HL-60 (cell line): ENCODE data around the gene DMAC2.
"Not testable (repeated sequence)": the region's sequence is repeated elsewhere in the genome, so short reads cannot be mapped to it uniquely, and the experiment has no call there.

ENCODE experiments used
- DNase-seq, 2 experiments: peaks; one replicate each; pipeline ENCODE4 v3.0.0-alpha.2; 2010 to 2020; ENCODE audit warnings: low read depth in 1 of 2, low spot score in 1 of 2
- H3K27ac ChIP-seq: fragments of 250-450 bp; sonication (Bioruptor Pico); replicated peaks from 2 replicates; pipeline ENCODE4 v1.5.1; 2020; ENCODE audit warnings: mild to moderate bottlenecking, moderate library complexity
- H3K27me3 ChIP-seq: fragments of 250-450 bp; sonication (Bioruptor Pico); 2 replicates; pipeline ENCODE4 v1.5.1; 2021; ENCODE audit warnings: mild to moderate bottlenecking, moderate library complexity; ENCODE audit not compliant: insufficient read depth, poor library complexity, severe bottlenecking
- H3K4me3 ChIP-seq: replicated peaks from 2 replicates; pipeline ENCODE4 v1.5.1; 2011; ENCODE audit warnings: mild to moderate bottlenecking, control low read depth, low read length; ENCODE audit not compliant: insufficient read depth
- CTCF ChIP-seq: IDR thresholded peaks from one replicate; pipeline ENCODE4 v1.5.1; 2011; ENCODE audit warnings: low read length, control low read depth, inconsistent platforms; ENCODE audit not compliant: insufficient read depth
- GABPA ChIP-seq: IDR thresholded peaks from 2 replicates; pipeline ENCODE4 v1.6.1; 2012; ENCODE audit warnings: low read depth
- POLR2AphosphoS5 ChIP-seq: IDR thresholded peaks from 2 replicates; pipeline ENCODE4 v1.6.1; 2012; ENCODE audit warnings: low read depth
- REST ChIP-seq: IDR thresholded peaks from 2 replicates; pipeline ENCODE4 v1.6.1; 2012; ENCODE audit warnings: low read depth; ENCODE audit not compliant: insufficient replicate concordance
- SPI1 ChIP-seq: IDR thresholded peaks from 2 replicates; pipeline ENCODE4 v1.6.1; 2012; ENCODE audit warnings: low read depth, mild to moderate bottlenecking, borderline replicate concordance
- long read RNA-seq: library from polyadenylated mRNA; unstranded; transcript quantifications from one replicate; pipeline ENCODE4 v2.0.0, GENCODE V29; 2020

DMAC2 gene
- long read RNA-seq, transcript DMAC2-201 (6 exons, 1,692 nt) = major isoform, 224 of 379 reads
- long read RNA-seq, transcript DMAC2-210 (5 exons, 1,622 nt) = minor isoform, 36 of 379 reads
- long read RNA-seq, transcript DMAC2-204 (4 exons, 1,454 nt) = minor isoform, 14 of 379 reads
- long read RNA-seq, transcript DMAC2-208 (5 exons, 979 nt) = minor isoform, 39 of 379 reads
- long read RNA-seq, partial matches to known transcripts = 28 of 379 reads
- long read RNA-seq, other reads (novel, unspliced or antisense) = 38 of 379 reads

DNA sequence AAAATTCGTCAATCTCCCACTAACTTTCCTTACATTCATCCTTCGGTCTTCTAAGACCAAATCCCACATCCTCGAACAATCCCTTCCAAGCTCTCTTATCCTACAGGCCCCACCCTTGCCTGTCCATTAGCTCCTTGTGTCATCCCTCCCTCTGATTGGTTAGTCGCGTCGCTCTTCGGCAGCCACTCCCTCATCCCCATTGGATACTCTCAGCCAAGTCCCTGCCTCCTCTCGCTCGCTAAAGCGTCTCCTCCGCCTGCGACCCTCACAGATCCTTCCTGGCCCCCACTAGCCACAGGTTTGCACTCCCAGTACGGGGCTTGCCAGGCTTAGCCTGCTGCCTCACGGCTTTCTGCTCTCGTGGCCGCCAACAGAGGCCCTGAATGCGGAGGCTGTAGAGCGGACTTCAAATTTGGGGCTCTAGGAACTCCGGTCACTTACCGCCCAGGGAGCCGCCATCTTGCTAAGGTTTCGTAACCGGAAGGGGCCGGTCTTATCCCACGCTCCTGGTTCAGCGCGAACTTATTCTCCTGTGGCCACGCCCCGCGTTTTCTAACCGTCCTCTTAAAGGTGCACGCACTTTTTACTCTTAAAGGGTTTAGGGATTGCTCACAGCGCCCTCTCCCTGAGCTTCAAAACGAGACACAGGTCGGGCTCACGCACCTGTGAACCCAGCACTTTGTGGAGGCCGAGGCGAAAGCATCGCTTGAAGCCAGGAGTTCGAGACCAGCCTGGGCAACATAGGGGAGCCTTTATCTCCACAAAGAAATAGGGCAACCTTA lies at the start of gene DMAC2:
Gene DMAC2 (minus strand): TSS at position 472 of the 782 bp plus-strand sequence. CDS start 13 bp downstream, at position 459.
- Histone ChIP-seq H3K27me3 (no peaks in the 10 kb centered on the region), H3K27ac (peak within 1 kb of the TSS; percentile 95), H3K4me3 (peak within 1 kb of the TSS; percentile 84)
- TF ChIP-seq CTCF = peak; percentile 39
- TF ChIP-seq GABPA = peak; percentile 70; the same call in 1 of the 2 replicates
- peak; percentile 88 for TF ChIP-seq POLR2AphosphoS5
- TF ChIP-seq SPI1 = no peak
- peak; percentile 68 for TF ChIP-seq REST
- DNase-seq = peak; percentile 99

DNA sequence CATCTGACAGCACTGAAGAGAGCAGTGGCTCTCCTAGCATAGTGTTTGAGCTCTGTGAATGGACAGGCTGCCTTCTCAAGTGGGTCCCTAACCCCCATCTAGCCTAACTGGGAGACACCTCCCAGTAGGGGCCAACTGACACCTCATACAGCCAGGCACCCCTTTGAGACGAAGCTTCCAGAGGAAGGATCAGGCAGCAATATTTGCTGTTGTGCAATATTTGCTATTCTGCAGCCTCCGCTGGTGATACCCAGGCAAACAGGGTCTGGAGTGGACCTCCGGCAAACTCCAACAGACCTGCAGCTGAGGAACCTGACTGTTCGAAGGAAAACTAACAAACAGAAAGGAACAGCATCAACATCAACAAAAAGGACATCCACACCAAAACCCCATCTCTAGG lies 47.2 kb upstream of the DMAC2 start:
- not testable (repeated sequence) for H3K4me3 ChIP-seq, H3K27me3 ChIP-seq, H3K27ac ChIP-seq, DNase-seq

DNA sequence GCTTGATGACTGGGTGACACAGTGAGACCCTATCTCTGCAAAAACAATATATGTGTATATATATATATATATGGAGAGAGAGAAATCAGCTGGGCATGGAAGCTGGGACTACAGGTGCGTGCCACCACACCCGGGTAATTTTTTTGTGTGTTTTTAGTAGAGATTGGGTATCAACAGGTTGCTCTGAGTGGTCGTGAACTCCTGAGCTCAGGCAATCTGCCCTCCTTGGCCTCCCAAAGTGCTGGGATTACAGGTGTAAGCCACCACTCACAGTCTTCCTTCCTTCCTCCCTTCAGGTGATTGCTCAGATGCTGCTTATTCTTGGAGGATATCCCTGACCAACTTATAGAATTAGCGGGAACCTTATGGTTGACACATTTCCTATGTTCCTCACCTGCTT lies 45.1 kb upstream of the DMAC2 start:
- H3K27ac ChIP-seq = no peak overlapping the region
- no peaks in the 10 kb centered on the region for H3K27me3 ChIP-seq
- H3K4me3 ChIP-seq = no peak overlapping the region
- TF ChIP-seq CTCF (no peak), REST (no peak), GABPA (no peak), POLR2AphosphoS5 (no peak), SPI1 (no peak)
- no peak for DNase-seq

- TF ChIP-seq CTCF = no peak
- TF ChIP-seq REST = no peak
- no peak for TF ChIP-seq POLR2AphosphoS5
- no peak for TF ChIP-seq GABPA
- no peak for TF ChIP-seq SPI1
- Histone ChIP-seq H3K27ac (no peak overlapping the region), H3K27me3 (peaks cover 4% of the 10 kb centered on the region), H3K4me3 (no peak overlapping the region)
- DNase-seq = no peak
Measured at GRCh38 chr19:41480336-41480735, 40.6 kb upstream of the DMAC2 start.
